HepG2 (cell line): Measurements from ENCODE around the gene IFIT1. TPM values are rescaled to one million over a fixed set of nuclear protein-coding genes. Genes with fewer than 3 reads are reported as not detected.

Experiments
- ATAC-seq: fragments of 200-7000 bp; cut with Tn5 transposase; 3 replicates; pipeline ENCODE4 v1.9.1; 2020; ENCODE audit warnings: mild to moderate bottlenecking, moderate library complexity
- BruUV-seq: library from RNA; stranded (reverse); fragments of 400-500 nt; replicated peaks from 2 replicates; lab custom pipeline; 2021; lab: Mats Ljungman, UMichigan
- CTCF ChIA-PET: fragments of 300-600 bp; formaldehyde crosslinking; extraction: SDS; loops from one replicate; lab custom pipeline; 2021; ENCODE audit warnings: low total read pairs, inconsistent platforms, low intra/inter-chr PET ratio; lab: Yijun Ruan, JAX
- POLR2A ChIA-PET: fragments of 350-600 bp; sonication (Branson Sonifier 250); formaldehyde crosslinking; loops from one replicate; lab custom pipeline; 2020; ENCODE audit warnings: antibody characterized with exemption, inconsistent platforms; lab: Yijun Ruan, JAX
- DNase-seq: peaks from one replicate; pipeline ENCODE4 v3.0.0-alpha.2; 2015; ENCODE audit warnings: low spot score
- FAIRE-seq: peaks from 3 replicates; lab custom pipeline; 2011; peaks lifted over from hg19 to GRCh38; lab: Jason Lieb, UNC
- H2AFZ ChIP-seq: one replicate; pipeline ENCODE4 v1.6.1; 2011; ENCODE audit warnings: low read length, inconsistent platforms
- H3K27ac ChIP-seq: fragments of 300-600 bp; 3 replicates; pipeline ENCODE4 v1.8.0; 2011; ENCODE audit warnings: mixed run types, mild to moderate bottlenecking, mixed read lengths, low read length, inconsistent platforms; ENCODE audit not compliant: insufficient read depth; ENCODE audit errors: extremely low read length
- H3K27me3 ChIP-seq, 2 experiments: fragments of 200-600 bp in 1 of 2; 2 replicates in 1 of 2; 3 replicates in 1 of 2; pipeline versions ENCODE4 v1.6.0 to v1.8.0; 2011; ENCODE audit warnings: low read length in 2 of 2, mild to moderate bottlenecking in 2 of 2, moderate library complexity in 2 of 2, inconsistent platforms in 1 of 2; ENCODE audit not compliant: insufficient read depth in 2 of 2, control insufficient read depth in 1 of 2
- H3K36me3 ChIP-seq, 2 experiments: fragments of 200-600 bp in 1 of 2; replicated peaks in 1 of 2; 2 replicates in 1 of 2; 3 replicates in 1 of 2; pipeline versions ENCODE4 v1.5.1 to v1.8.0; 2011; ENCODE audit warnings: low read length in 2 of 2, inconsistent platforms in 1 of 2; ENCODE audit not compliant: insufficient read depth in 2 of 2, control insufficient read depth in 1 of 2
- H3K4me1 ChIP-seq: 2 replicates; pipeline ENCODE4 v1.5.1; 2012; ENCODE audit warnings: low read length, inconsistent platforms; ENCODE audit not compliant: insufficient read depth
- H3K4me2 ChIP-seq: 2 replicates; pipeline ENCODE4 v1.6.0; 2011; ENCODE audit warnings: low read depth, low read length, inconsistent platforms
- H3K4me3 ChIP-seq, 3 experiments: fragments of 200-600 bp in 1 of 3; sonication (generic), shearing (Covaris generic) in 1 of 3; replicated peaks in 1 of 3; 2 replicates each; pipeline ENCODE4 v1.5.1; 2011 to 2016; ENCODE audit warnings: low read length in 3 of 3, inconsistent platforms in 2 of 3, low read depth in 2 of 3, mild to moderate bottlenecking in 2 of 3, control low read depth in 1 of 3, mixed read lengths in 1 of 3; ENCODE audit not compliant: insufficient read depth in 1 of 3
- H3K79me2 ChIP-seq: one replicate; pipeline ENCODE4 v1.6.1; 2011; ENCODE audit warnings: low read length, inconsistent platforms; ENCODE audit not compliant: insufficient read depth
- H3K9ac ChIP-seq: 2 replicates; pipeline ENCODE4 v1.6.0; 2011; ENCODE audit warnings: mild to moderate bottlenecking, low read depth, low read length, inconsistent platforms; ENCODE audit not compliant: insufficient read depth
- H3K9me3 ChIP-seq: 2 replicates; pipeline ENCODE4 v1.5.1; 2012; ENCODE audit warnings: mild to moderate bottlenecking, low read length
- H4K20me1 ChIP-seq: 2 replicates; pipeline ENCODE4 v1.6.0; 2011; ENCODE audit warnings: inconsistent platforms, mild to moderate bottlenecking, low read length, moderate library complexity; ENCODE audit not compliant: insufficient read depth
- CBX2 ChIP-seq, 2 experiments: fragments of 200-600 bp in 1 of 2; sonication (generic); formaldehyde crosslinking in 1 of 2; IDR thresholded peaks; 2 replicates each; pipeline versions ENCODE4 v1.7.0 to v1.8.1; 2018 to 2022; ENCODE audit warnings: low read depth in 2 of 2, low read length in 1 of 2, mild to moderate bottlenecking in 1 of 2, missing genetic modification reagents in 1 of 2
- MAFF ChIP-seq: IDR thresholded peaks from 2 replicates; pipeline ENCODE4 v1.6.1; 2011; ENCODE audit warnings: low read depth, low read length, improper control_type of control experiment
- NFATC3 ChIP-seq: sonication (generic); formaldehyde crosslinking; IDR thresholded peaks from 2 replicates; pipeline ENCODE4 v1.5.1; 2020; ENCODE audit warnings: mild to moderate bottlenecking, missing genetic modification reagents
- PHF21A ChIP-seq: sonication (generic); formaldehyde crosslinking; IDR thresholded peaks from 2 replicates; pipeline ENCODE4 v1.5.0; 2020; ENCODE audit warnings: mild to moderate bottlenecking, missing genetic modification reagents
- ZNF460 ChIP-seq: sonication (generic); formaldehyde crosslinking; IDR thresholded peaks from 2 replicates; pipeline ENCODE4 v1.5.1; 2020; ENCODE audit warnings: missing genetic modification reagents, mild to moderate bottlenecking, borderline replicate concordance
- ZNF574 ChIP-seq: sonication (generic); formaldehyde crosslinking; IDR thresholded peaks from 2 replicates; pipeline ENCODE4 v1.4.0; 2020; ENCODE audit warnings: missing genetic modification reagents
- ZNF878 ChIP-seq: sonication (generic); formaldehyde crosslinking; IDR thresholded peaks from 2 replicates; pipeline ENCODE4 v1.8.1; 2023; ENCODE audit warnings: mild to moderate bottlenecking, missing genetic modification reagents, moderate library complexity
- WGBS: methylation state at CpG from one replicate; pipeline ENCODE4 v1.1.6; 2017; ENCODE audit warnings: low lambda C conversion rate; 5-methylcytosine and 5-hydroxymethylcytosine counted together
- in situ Hi-C: cut with HindIII; loops from 2 replicates; pipeline ENCODE4 v1.10.0; 2017; ENCODE audit warnings: low pct_unique_long_range_greater_than_20kb; ENCODE audit not compliant: extremely low pct_ligation_motif_present
- intact Hi-C: fragments of 100-400 bp; cut with micrococcal nuclease; formaldehyde crosslinking; loops from one replicate; pipeline ENCODE4 v1.10.0; 2022; ENCODE audit not compliant: unreplicated experiment
- polyA plus RNA-seq, 8 experiments: library from polyadenylated mRNA; depleted of rRNA in 3 of 8; stranded (reverse) in 7 of 8; unstranded in 1 of 8; fragments of >200 nt; fragmentation: Illumina TruSeq in 4 of 8; extraction: Trizol in 4 of 8; gene quantifications; 2 replicates each; pipeline versions ENCODE4 v1.2.1 to v1.2.3, GENCODE V29; 2011 to 2016; ENCODE audit warnings: low read depth in 4 of 8, missing spikeins in 1 of 8, mixed read lengths in 1 of 8; ENCODE audit not compliant: insufficient read depth in 1 of 8
- total RNA-seq, 5 experiments: library from RNA; depleted of rRNA; stranded (reverse); fragments of >200 nt; fragmentation: Illumina TruSeq; extraction: Trizol; gene quantifications; 2 replicates each; pipeline ENCODE4 v1.2.3, GENCODE V29; 2016; ENCODE audit warnings: low read depth in 1 of 5

Gene IFIT1
- total and polyA plus RNA-seq, 2 of the 13 experiments (the other 11 are each of a cell fraction or from before 2014, with no cell fraction given): 1.5 to 5.5 TPM

- WGBS: 0% methylated on average over 1 of the region's 1 CpG
- intact Hi-C loops: no loop called here
- peak overlapping the region; percentile 66 for H2AFZ ChIP-seq
Observed at GRCh38 chr10:89351412-89351779, 41.0 kb upstream of the IFIT1 start.

More at GRCh38 chr10:89351412-89351779, 41.0 kb upstream of the IFIT1 start:
- CTCF ChIA-PET: no interaction called here
- BruUV-seq: no TSS peak
- Histone ChIP-seq H3K4me3 (peak overlapping the region; percentile 30 to 56 (median 36)), H3K4me1 (peaks cover 69% of the 10 kb centered on the region), H3K9ac (peak overlapping the region; percentile 52), H3K36me3 (no peaks in the 10 kb centered on the region), H3K79me2 (no peaks in the 10 kb centered on the region), H4K20me1 (no peaks in the 10 kb centered on the region), H3K27me3 (no peaks in the 10 kb centered on the region), H3K27ac (peak overlapping the region; percentile 68), H3K9me3 (no peaks in the 10 kb centered on the region), H3K4me2 (peak overlapping the region; percentile 69)
- no peak for DNase-seq
- TF ChIP-seq ZNF460 (CRISPR knock-in tag): no peak
- TF ChIP-seq ZNF878 (CRISPR knock-in tag): 0 out of 2 replicates have a peak, but pooled peaks have one; percentile 3
- no peak for TF ChIP-seq MAFF
- TF ChIP-seq ZNF574 (CRISPR knock-in tag): 0 out of 2 replicates have a peak, but pooled peaks have one; percentile 1
- TF ChIP-seq NFATC3 (CRISPR knock-in tag): no peak
- no peak for TF ChIP-seq CBX2 (IDR thresholded peaks at IDR 0.05; ENCODE audit: low read depth, low read length)
- TF ChIP-seq CBX2 (CRISPR knock-in tag; IDR thresholded peaks at IDR 0.05; ENCODE audit: low read depth): no peak
- TF ChIP-seq PHF21A (CRISPR knock-in tag): 0 out of 2 replicates have a peak, but pooled peaks have one; percentile 1
- POLR2A ChIA-PET: interaction anchor here (0.7 to 3.5 kb wide), 9 partner anchors 14 to 292 kb away, joined by 3 to 17 read pairs (median 5); partner anchors contain the start of genes IFIT1, IFIT2 and IFIT3
- FAIRE-seq: no peak
- in situ Hi-C loops: no loop called here
- ATAC-seq: peak; percentile 55
